ENCODE data around the gene PLEKHN1.
A peak's percentile ranks its signal among the peaks of the same experiment; 100 is the strongest.
"Not testable (repeated sequence)": the region's sequence is repeated elsewhere in the genome, so short reads cannot be mapped to it uniquely, and the experiment has no call there.

The PLEKHN1 gene

GRCh38 chr1:981955-982558 lies 15.8 kb downstream of the PLEKHN1 start, which contains the start of gene PERM1:
TSS of gene PERM1 (minus strand) at chr1:982093. CDS start at chr1:981029, 1,064 bp downstream.
- H3K4me3 ChIP-seq (ENCODE audit: low read length) = no peak within 1 kb of the TSS
- no peak for DNase-seq (ENCODE audit: low read depth)
- TF ChIP-seq CTCF (IDR thresholded peaks at IDR 0.05; ENCODE audit: insufficient read depth, low read depth, low read length, missing control alignments) = no peak

- no peak for DNase-seq (ENCODE audit: low read depth)
- H3K4me3 ChIP-seq (ENCODE audit: low read length) = no peak overlapping the region
- TF ChIP-seq CTCF (IDR thresholded peaks at IDR 0.05; ENCODE audit: insufficient read depth, low read depth, low read length, missing control alignments) = no peak
Measured at GRCh38 chr1:982765-983436, 16.6 kb downstream of the PLEKHN1 start.

- peak; percentile 69 for TF ChIP-seq CTCF (IDR thresholded peaks at IDR 0.05; ENCODE audit: insufficient read depth, low read depth, low read length, missing control alignments)
- no peak for DNase-seq (ENCODE audit: low read depth)
- H3K4me3 ChIP-seq (ENCODE audit: low read length) = no peak overlapping the region
Measured at GRCh38 chr1:983798-984475, 17.7 kb downstream of the PLEKHN1 start.

- H3K4me3 ChIP-seq (ENCODE audit: low read length) = no peak overlapping the region
- no peak for TF ChIP-seq CTCF (IDR thresholded peaks at IDR 0.05; ENCODE audit: insufficient read depth, low read depth, low read length, missing control alignments)
- no peak for DNase-seq (ENCODE audit: low read depth)
Measured at GRCh38 chr1:984476-984814, 18.2 kb downstream of the PLEKHN1 start.

- DNase-seq (ENCODE audit: low read depth) = no peak
- no peak for TF ChIP-seq CTCF (IDR thresholded peaks at IDR 0.05; ENCODE audit: insufficient read depth, low read depth, low read length, missing control alignments)
- H3K4me3 ChIP-seq (ENCODE audit: low read length) = no peak overlapping the region
Measured at GRCh38 chr1:985126-985525, 18.8 kb downstream of the PLEKHN1 start.

GRCh38 chr1:988061-988460 lies 21.8 kb downstream of the PLEKHN1 start:
- DNase-seq (ENCODE audit: low read depth); H3K4me3 ChIP-seq (ENCODE audit: low read length): not testable (repeated sequence)

- DNase-seq (ENCODE audit: low read depth); H3K4me3 ChIP-seq (ENCODE audit: low read length): not testable (repeated sequence)
Measured at GRCh38 chr1:991275-991674, 25.0 kb downstream of the PLEKHN1 start.

- no peak overlapping the region for H3K4me3 ChIP-seq (ENCODE audit: low read length)
- no peak for DNase-seq (ENCODE audit: low read depth)
- no peak for TF ChIP-seq CTCF (IDR thresholded peaks at IDR 0.05; ENCODE audit: insufficient read depth, low read depth, low read length, missing control alignments)
Measured at GRCh38 chr1:991895-992294, 25.6 kb downstream of the PLEKHN1 start.
